B cell (primary cell): ENCODE measurements around the gene PNPLA2. TPM values are rescaled to one million over a fixed set of nuclear protein-coding genes. Genes with fewer than 3 reads are reported as not detected.

ENCODE experiments used
- ATAC-seq: fragments of 200-7000 bp; cut with Tn5 transposase; one replicate; pipeline ENCODE4 v1.10.0; 2021; ENCODE audit warnings: low read depth, mild to moderate bottlenecking, moderate number of reproducible peaks, moderate library complexity
- CTCF ChIA-PET: fragments of 350-600 bp; sonication (Branson Sonifier 250); formaldehyde crosslinking; loops from one replicate; lab custom pipeline; 2021; ENCODE audit warnings: antibody characterized with exemption, inconsistent platforms; lab: Charles Lee
- POLR2A ChIA-PET: fragments of 350-600 bp; sonication (Branson Sonifier 250); formaldehyde crosslinking; loops from one replicate; lab custom pipeline; 2021; ENCODE audit warnings: antibody characterized with exemption; lab: Charles Lee
- DNase-seq: peaks from one replicate; pipeline ENCODE4 v3.0.0; 2013
- H2AFZ ChIP-seq: 2 replicates; pipeline ENCODE4 v1.6.1; 2012; ENCODE audit warnings: mild to moderate bottlenecking, low read depth, low read length; ENCODE audit not compliant: insufficient read depth, poor library complexity, severe bottlenecking
- H3K27ac ChIP-seq, 2 donors: 1 replicate in 1 of 2; 2 replicates in 1 of 2; pipeline ENCODE4 v1.5.1; 2012 to 2013; ENCODE audit warnings: low read length in 2 of 2, mild to moderate bottlenecking in 2 of 2, moderate library complexity in 1 of 2
- H3K27me3 ChIP-seq, 4 experiments: fragments of 200-600 bp in 1 of 4; sonication (generic) in 1 of 4; replicated peaks in 1 of 4; 1 replicate in 2 of 4; 2 replicates in 2 of 4; pipeline versions ENCODE4 v1.6.1 to v1.7.0; 2013 to 2016; ENCODE audit warnings: low read length in 3 of 4, mild to moderate bottlenecking in 2 of 4, mixed read lengths in 1 of 4, moderate library complexity in 1 of 4; ENCODE audit not compliant: insufficient read depth in 4 of 4, control insufficient read depth in 3 of 4; ENCODE audit errors: control extremely low read depth in 1 of 4
- H3K36me3 ChIP-seq, 2 experiments: replicated peaks in 1 of 2; 1 replicate in 1 of 2; 2 replicates in 1 of 2; pipeline versions ENCODE4 v1.6.1 to v1.7.1; 2013; ENCODE audit warnings: low read length in 1 of 2; ENCODE audit not compliant: insufficient read depth in 2 of 2, control insufficient read depth in 1 of 2; ENCODE audit errors: control extremely low read depth in 1 of 2, extremely low read depth in 1 of 2
- H3K4me1 ChIP-seq, 2 donors: fragments of 200-600 bp in 1 of 2; sonication (generic) in 1 of 2; 1 replicate in 1 of 2; 2 replicates in 1 of 2; pipeline versions ENCODE4 v1.5.1 to v1.6.1; 2013 to 2017; ENCODE audit warnings: low read length in 2 of 2; ENCODE audit not compliant: control insufficient read depth in 2 of 2, insufficient read depth in 2 of 2
- H3K4me2 ChIP-seq: replicated peaks from 2 replicates; pipeline ENCODE3; 2012; ENCODE audit warnings: mild to moderate bottlenecking, low read depth, low read length; ENCODE audit not compliant: poor library complexity, severe bottlenecking
- H3K4me3 ChIP-seq, 5 experiments: fragments of 200-600 bp in 1 of 5; sonication (generic) in 1 of 5; 1 replicate in 3 of 5; 2 replicates in 2 of 5; pipeline versions ENCODE4 v1.5.1 to v1.7.0; 2011 to 2016; ENCODE audit warnings: low read length in 4 of 5, mild to moderate bottlenecking in 4 of 5, low read depth in 2 of 5, control low read depth in 1 of 5, moderate library complexity in 1 of 5; ENCODE audit not compliant: insufficient read depth in 1 of 5; ENCODE audit errors: control extremely low read depth in 1 of 5, extremely low read depth in 1 of 5
- H3K79me2 ChIP-seq: fragments of 200-600 bp; sonication (generic); one replicate; pipeline ENCODE4 v1.6.0; 2016; ENCODE audit warnings: low read length; ENCODE audit not compliant: control insufficient read depth, insufficient read depth
- H3K9ac ChIP-seq: fragments of 200-600 bp; sonication (generic); 2 replicates; pipeline ENCODE4 v1.6.1; 2017; ENCODE audit warnings: mild to moderate bottlenecking, low read length, moderate library complexity
- H3K9me3 ChIP-seq, 3 donors: one replicate each; pipeline versions ENCODE4 v1.6.1 to v1.7.1; 2013; ENCODE audit warnings: low read length in 2 of 3; ENCODE audit not compliant: control insufficient read depth in 2 of 3, insufficient read depth in 1 of 3; ENCODE audit errors: control extremely low read depth in 1 of 3
- H4K20me1 ChIP-seq: 2 replicates; pipeline ENCODE4 v1.6.0; 2012; ENCODE audit warnings: mild to moderate bottlenecking, low read length; ENCODE audit not compliant: insufficient read depth, control insufficient read depth, poor library complexity, severe bottlenecking
- H3K27ac Mint-ChIP-seq: one replicate; pipeline ENCODE4 v1.8.0; 2021; ENCODE audit warnings: mixed read lengths
- H3K27me3 Mint-ChIP-seq: one replicate; pipeline ENCODE4 v1.8.0; 2021; ENCODE audit warnings: mixed read lengths
- H3K4me1 Mint-ChIP-seq: one replicate; pipeline ENCODE4 v1.8.0; 2021; ENCODE audit warnings: mixed read lengths
- H3K4me3 Mint-ChIP-seq: one replicate; pipeline ENCODE4 v1.8.0; 2021; ENCODE audit warnings: mixed read lengths
- H3K9me3 Mint-ChIP-seq: one replicate; pipeline ENCODE4 v1.8.0; 2022; ENCODE audit warnings: mixed read lengths; ENCODE audit not compliant: insufficient read depth
- EZH2 ChIP-seq: IDR thresholded peaks from 2 replicates; pipeline ENCODE4 v1.6.1; 2012; ENCODE audit warnings: borderline replicate concordance, low read depth, mild to moderate bottlenecking, moderate library complexity, low read length; ENCODE audit not compliant: insufficient read depth, poor library complexity, severe bottlenecking
- WGBS: methylation state at CpG from one replicate; pipeline ENCODE4 v1.1.5; 2013; ENCODE audit warnings: missing lambda C conversion rate; ENCODE audit not compliant: insufficient coverage; 5-methylcytosine and 5-hydroxymethylcytosine counted together
- intact Hi-C: fragments of 100-400 bp; cut with micrococcal nuclease; formaldehyde crosslinking; loops from one replicate; pipeline ENCODE4 v1.10.0; 2022
- polyA plus RNA-seq: library from polyadenylated mRNA; depleted of rRNA; stranded (reverse); fragments of >200 nt; gene quantifications from 2 replicates; pipeline ENCODE4 v1.2.3, GENCODE V29; 2012
- total RNA-seq, 2 donors: library from RNA; stranded (reverse); fragments of 120-200 nt in 1 of 2; gene quantifications; 1 replicate in 1 of 2; 2 replicates in 1 of 2; pipeline versions ENCODE4 v1.2.3 to v1.2.4, GENCODE V29; 2013 to 2022
- TF ChIP-seq, protein P1 (sequence below): fragments of 200-600 bp; IDR thresholded peaks from one replicate; pipeline ENCODE4 v1.8.0; 2022; ENCODE audit warnings: antibody characterized with exemption, mild to moderate bottlenecking

PNPLA2 gene
- total and polyA plus RNA-seq, 2 donors (not counting 1 experiment from before 2014, with no cell fraction given) = 208 to 276 TPM

DNA sequence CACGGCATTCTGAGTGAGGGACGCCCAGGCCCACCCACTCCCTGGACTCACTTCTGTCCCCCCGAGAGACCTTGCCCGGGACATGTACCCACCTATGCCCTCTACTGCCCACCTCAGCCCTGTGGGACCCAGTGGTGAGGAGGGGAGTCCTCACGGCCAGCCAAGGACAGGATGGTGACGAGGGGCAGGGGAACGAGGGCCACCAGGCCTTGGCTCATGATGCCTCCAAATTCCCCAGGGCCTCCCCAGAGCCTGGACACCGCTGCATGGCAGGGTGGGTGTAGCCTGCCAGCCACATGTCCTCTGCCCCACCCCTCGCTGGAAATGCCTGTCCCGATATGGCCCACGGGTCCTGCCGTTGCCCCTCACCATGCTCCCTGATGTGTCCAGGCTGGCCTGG is 50.1 kb downstream of the PNPLA2 start:
- no peaks in the 10 kb centered on the region for H4K20me1 ChIP-seq
- H2AFZ ChIP-seq = no peak overlapping the region
- TF ChIP-seq, protein P1, sequence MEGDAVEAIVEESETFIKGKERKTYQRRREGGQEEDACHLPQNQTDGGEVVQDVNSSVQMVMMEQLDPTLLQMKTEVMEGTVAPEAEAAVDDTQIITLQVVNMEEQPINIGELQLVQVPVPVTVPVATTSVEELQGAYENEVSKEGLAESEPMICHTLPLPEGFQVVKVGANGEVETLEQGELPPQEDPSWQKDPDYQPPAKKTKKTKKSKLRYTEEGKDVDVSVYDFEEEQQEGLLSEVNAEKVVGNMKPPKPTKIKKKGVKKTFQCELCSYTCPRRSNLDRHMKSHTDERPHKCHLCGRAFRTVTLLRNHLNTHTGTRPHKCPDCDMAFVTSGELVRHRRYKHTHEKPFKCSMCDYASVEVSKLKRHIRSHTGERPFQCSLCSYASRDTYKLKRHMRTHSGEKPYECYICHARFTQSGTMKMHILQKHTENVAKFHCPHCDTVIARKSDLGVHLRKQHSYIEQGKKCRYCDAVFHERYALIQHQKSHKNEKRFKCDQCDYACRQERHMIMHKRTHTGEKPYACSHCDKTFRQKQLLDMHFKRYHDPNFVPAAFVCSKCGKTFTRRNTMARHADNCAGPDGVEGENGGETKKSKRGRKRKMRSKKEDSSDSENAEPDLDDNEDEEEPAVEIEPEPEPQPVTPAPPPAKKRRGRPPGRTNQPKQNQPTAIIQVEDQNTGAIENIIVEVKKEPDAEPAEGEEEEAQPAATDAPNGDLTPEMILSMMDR = no peak
- TF ChIP-seq EZH2 = no peak
- H3K27me3 Mint-ChIP-seq = no peaks in the 10 kb centered on the region
- H3K27me3 ChIP-seq = no peaks in the 10 kb centered on the region
- POLR2A ChIA-PET = no interaction called here
- H3K27ac Mint-ChIP-seq = no peak overlapping the region
- H3K4me3 ChIP-seq = no peak overlapping the region
- no peak overlapping the region for H3K9ac ChIP-seq
- WGBS = 98% methylated on average over 10 of the region's 12 CpGs
- H3K9me3 ChIP-seq = no peaks in the 10 kb centered on the region
- no peak overlapping the region for H3K27ac ChIP-seq
- intact Hi-C loops = no loop called here
- H3K4me2 ChIP-seq = no peak overlapping the region
- H3K4me3 Mint-ChIP-seq = no peak overlapping the region
- ATAC-seq = no peak
- CTCF ChIA-PET = no interaction called here
- no peak for DNase-seq
- peaks cover 0 to 6% of the 10 kb centered on the region in 2 experiments for H3K36me3 ChIP-seq
- no peaks in the 10 kb centered on the region for H3K4me1 ChIP-seq
- H3K4me1 Mint-ChIP-seq = no peaks in the 10 kb centered on the region
- H3K9me3 Mint-ChIP-seq = no peaks in the 10 kb centered on the region
- no peaks in the 10 kb centered on the region for H3K79me2 ChIP-seq

GRCh38 chr11:869399-870126 is 50.8 kb downstream of the PNPLA2 start:
- Histone ChIP-seq H2AFZ (no peak overlapping the region), H3K9ac (no peak overlapping the region), H3K4me2 (no peak overlapping the region), H3K79me2 (no peaks in the 10 kb centered on the region), H3K27ac (no peak overlapping the region), H3K9me3 (no peaks in the 10 kb centered on the region), H4K20me1 (no peaks in the 10 kb centered on the region), H3K4me3 (no peak overlapping the region), H3K27me3 (no peaks in the 10 kb centered on the region), H3K4me1 (no peaks in the 10 kb centered on the region), H3K36me3 (peaks cover 0 to 6% of the 10 kb centered on the region in 2 experiments)
- no peak for TF ChIP-seq EZH2
- TF ChIP-seq, protein P1 = no peak
- ChIA-PET POLR2A (no interaction called here), CTCF (no interaction called here)
- WGBS = 99% methylated on average over 21 of the region's 25 CpGs
- DNase-seq (no peak), ATAC-seq (no peak)
- no peak overlapping the region for H3K4me3 Mint-ChIP-seq
- H3K4me1 Mint-ChIP-seq = no peaks in the 10 kb centered on the region
- H3K27me3 Mint-ChIP-seq = no peaks in the 10 kb centered on the region
- no peak overlapping the region for H3K27ac Mint-ChIP-seq
- no peaks in the 10 kb centered on the region for H3K9me3 Mint-ChIP-seq
- intact Hi-C loops = no loop called here
